Measurements from ENCODE around the gene SLC25A52. TPM values are rescaled to one million over a fixed set of nuclear protein-coding genes. Genes with fewer than 3 reads are reported as not detected.

The SLC25A52 gene
- total and polyA plus RNA-seq, 9 of the 15 experiments (the other 6 are each of a cell fraction or from before 2014, with no cell fraction given), result not detected

- TF ChIP-seq ZNF318 (IDR thresholded peaks at IDR 0.05; ENCODE audit: borderline replicate concordance in 1 of 2, low read depth in 1 of 2) (no peak), ZNF282 (CRISPR knock-in tag; IDR thresholded peaks at IDR 0.05) (no peak), TRIM28 (IDR thresholded peaks at IDR 0.05) (no peak), ZNF511 (CRISPR knock-in tag; IDR thresholded peaks at IDR 0.05) (no peak), ZNF174 (CRISPR knock-in tag; IDR thresholded peaks at IDR 0.05) (no peak), RREB1 (CRISPR knock-in tag; IDR thresholded peaks at IDR 0.05) (no peak), MNT (conservative IDR thresholded peaks at IDR 0.05) (peak; percentile 68 to 75), POLR2AphosphoS2 (IDR thresholded peaks at IDR 0.05; ENCODE audit: low read length) (no peak), TRIM25 (IDR thresholded peaks at IDR 0.05; ENCODE audit: borderline replicate concordance) (no peak)
These were observed 28.7 kb upstream of the SLC25A52 start (continued) for GRCh38 chr18:31789409-31789808.

Measured in K562 (cell line).